Osteoblast (primary cell): Measurements from ENCODE around the gene DENND1C. TPM values are rescaled to one million over a fixed set of nuclear protein-coding genes. Genes with fewer than 3 reads are reported as not detected.

Experiments used
- DNase-seq: peaks from one replicate; pipeline ENCODE4 v3.0.0; 2011; ENCODE audit warnings: low spot score, mixed read lengths; ENCODE audit not compliant: insufficient read length; ENCODE audit errors: missing footprints
- H2AFZ ChIP-seq: 2 replicates; pipeline ENCODE4 v1.6.0; 2011; ENCODE audit warnings: mild to moderate bottlenecking, low read length
- H3K27ac ChIP-seq: 2 replicates; pipeline ENCODE4 v1.5.1; 2011; ENCODE audit warnings: mild to moderate bottlenecking, low read depth, low read length, moderate library complexity
- H3K27me3 ChIP-seq: 2 replicates; pipeline ENCODE4 v1.6.0; 2012; ENCODE audit warnings: mild to moderate bottlenecking, control low read depth, inconsistent platforms, low read length, moderate library complexity; ENCODE audit not compliant: insufficient read depth
- H3K36me3 ChIP-seq: 2 replicates; pipeline ENCODE4 v1.5.1; 2011; ENCODE audit warnings: mild to moderate bottlenecking, low read length, control low read depth, moderate library complexity; ENCODE audit not compliant: insufficient read depth
- H3K4me1 ChIP-seq: 2 replicates; pipeline ENCODE4 v1.5.1; 2011; ENCODE audit warnings: mild to moderate bottlenecking, low read length, control low read depth, moderate library complexity; ENCODE audit not compliant: insufficient read depth
- H3K4me2 ChIP-seq: 2 replicates; pipeline ENCODE4 v1.6.0; 2011; ENCODE audit warnings: mild to moderate bottlenecking, low read length; ENCODE audit not compliant: insufficient read depth
- H3K4me3 ChIP-seq: fragments of 200-600 bp; sonication (generic); 3 replicates; pipeline ENCODE4 v1.5.1; 2012; ENCODE audit warnings: mild to moderate bottlenecking, low read length, inconsistent platforms; ENCODE audit not compliant: insufficient read depth
- H3K79me2 ChIP-seq: 2 replicates; pipeline ENCODE4 v1.6.0; 2012; ENCODE audit warnings: mild to moderate bottlenecking, low read length, control low read depth, inconsistent platforms; ENCODE audit not compliant: insufficient read depth
- H3K9me3 ChIP-seq: 2 replicates; pipeline ENCODE4 v1.5.1; 2011; ENCODE audit warnings: low read depth, low read length, control low read depth
- H4K20me1 ChIP-seq: 2 replicates; pipeline ENCODE4 v1.6.0; 2012; ENCODE audit warnings: mild to moderate bottlenecking, low read length, control low read depth; ENCODE audit not compliant: insufficient read depth
- total RNA-seq: library from RNA; depleted of rRNA; stranded (reverse); fragments of >200 nt; gene quantifications from 2 replicates; pipeline ENCODE4 v1.2.3, GENCODE V29; 2012
- TF ChIP-seq, protein P1 (sequence below): IDR thresholded peaks from 2 replicates; pipeline ENCODE4 v1.5.1; 2011; ENCODE audit warnings: mild to moderate bottlenecking, low read depth, low read length, moderate library complexity; ENCODE audit errors: extremely low read depth

DENND1C gene
- total RNA-seq, 1 donor: not detected

DNA sequence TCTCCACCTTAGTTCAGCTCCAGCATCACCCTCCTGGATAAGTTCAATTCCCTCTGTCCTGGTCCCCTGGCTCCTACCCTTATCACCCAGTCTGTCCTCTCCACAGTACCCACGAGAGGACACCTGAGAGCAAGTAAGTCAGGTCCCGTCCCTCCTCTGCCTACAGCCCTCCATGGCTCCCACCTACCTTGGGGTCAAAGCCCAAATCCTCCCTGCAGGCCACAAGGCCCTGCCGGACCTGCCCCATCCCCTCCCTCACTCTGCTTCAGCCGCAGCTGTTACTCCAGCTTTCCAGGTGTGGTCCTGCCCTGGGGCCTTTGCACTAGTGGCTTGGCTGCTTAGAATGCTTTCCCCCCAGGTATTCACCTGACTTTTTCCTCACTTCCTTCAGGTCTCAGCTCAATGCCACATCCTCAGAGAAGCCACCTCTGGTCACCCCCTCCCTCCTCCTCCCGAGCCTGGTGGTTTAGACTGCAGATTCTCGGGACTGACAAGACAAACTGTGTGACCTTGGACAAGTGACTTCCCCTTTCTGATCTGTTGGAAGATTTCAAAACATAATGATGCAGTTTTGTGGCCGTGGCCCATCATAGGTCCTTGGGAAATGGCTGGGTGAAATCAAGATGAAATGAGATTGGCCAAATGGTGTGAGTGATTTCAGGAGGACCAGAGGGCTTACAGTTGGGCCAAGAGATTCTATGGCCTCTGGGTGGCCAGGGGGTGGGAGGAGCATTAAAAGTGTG lies 16.9 kb upstream of the DENND1C start:
- no peaks in the 10 kb centered on the region for H3K36me3 ChIP-seq
- H3K27ac ChIP-seq: no peak overlapping the region
- TF ChIP-seq, protein P1, sequence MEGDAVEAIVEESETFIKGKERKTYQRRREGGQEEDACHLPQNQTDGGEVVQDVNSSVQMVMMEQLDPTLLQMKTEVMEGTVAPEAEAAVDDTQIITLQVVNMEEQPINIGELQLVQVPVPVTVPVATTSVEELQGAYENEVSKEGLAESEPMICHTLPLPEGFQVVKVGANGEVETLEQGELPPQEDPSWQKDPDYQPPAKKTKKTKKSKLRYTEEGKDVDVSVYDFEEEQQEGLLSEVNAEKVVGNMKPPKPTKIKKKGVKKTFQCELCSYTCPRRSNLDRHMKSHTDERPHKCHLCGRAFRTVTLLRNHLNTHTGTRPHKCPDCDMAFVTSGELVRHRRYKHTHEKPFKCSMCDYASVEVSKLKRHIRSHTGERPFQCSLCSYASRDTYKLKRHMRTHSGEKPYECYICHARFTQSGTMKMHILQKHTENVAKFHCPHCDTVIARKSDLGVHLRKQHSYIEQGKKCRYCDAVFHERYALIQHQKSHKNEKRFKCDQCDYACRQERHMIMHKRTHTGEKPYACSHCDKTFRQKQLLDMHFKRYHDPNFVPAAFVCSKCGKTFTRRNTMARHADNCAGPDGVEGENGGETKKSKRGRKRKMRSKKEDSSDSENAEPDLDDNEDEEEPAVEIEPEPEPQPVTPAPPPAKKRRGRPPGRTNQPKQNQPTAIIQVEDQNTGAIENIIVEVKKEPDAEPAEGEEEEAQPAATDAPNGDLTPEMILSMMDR: no peak
- peaks cover 26% of the 10 kb centered on the region for H3K27me3 ChIP-seq
- H3K79me2 ChIP-seq: no peaks in the 10 kb centered on the region
- no peaks in the 10 kb centered on the region for H3K4me1 ChIP-seq
- H3K4me3 ChIP-seq: no peak overlapping the region
- DNase-seq: peak; percentile 67
- no peaks in the 10 kb centered on the region for H4K20me1 ChIP-seq
- no peak overlapping the region for H2AFZ ChIP-seq
- H3K9me3 ChIP-seq: no peaks in the 10 kb centered on the region
- no peak overlapping the region for H3K4me2 ChIP-seq

DNA sequence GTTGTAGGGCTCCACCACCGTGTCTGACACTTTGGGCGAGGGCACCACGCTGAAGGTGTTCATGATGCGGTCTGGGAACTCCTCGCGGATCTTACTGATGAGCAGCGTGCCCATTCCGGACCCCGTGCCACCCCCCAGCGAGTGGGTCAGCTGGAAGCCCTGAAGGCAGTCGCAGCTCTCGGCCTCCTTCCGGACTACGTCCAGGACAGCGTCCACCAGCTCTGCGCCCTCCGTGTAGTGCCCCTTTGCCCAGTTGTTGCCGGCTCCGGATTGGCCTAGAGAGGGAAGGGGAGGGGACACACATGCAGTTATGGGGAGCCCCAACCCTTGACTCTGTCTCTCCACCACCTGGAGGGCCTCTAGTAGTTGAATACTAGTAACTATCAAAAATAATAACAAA lies 14.4 kb upstream of the DENND1C start:
- H3K9me3 ChIP-seq: no peaks in the 10 kb centered on the region
- H3K27me3 ChIP-seq: peaks cover 3% of the 10 kb centered on the region
- H3K4me3 ChIP-seq: no peak overlapping the region
- TF ChIP-seq, protein P1: no peak
- H4K20me1 ChIP-seq: no peaks in the 10 kb centered on the region
- H3K27ac ChIP-seq: no peak overlapping the region
- no peaks in the 10 kb centered on the region for H3K79me2 ChIP-seq
- peak; percentile 49 for DNase-seq
- no peaks in the 10 kb centered on the region for H3K4me1 ChIP-seq
- H3K4me2 ChIP-seq: no peak overlapping the region
- H2AFZ ChIP-seq: no peak overlapping the region
- H3K36me3 ChIP-seq: no peaks in the 10 kb centered on the region

- H3K4me1 ChIP-seq: no peaks in the 10 kb centered on the region
- H2AFZ ChIP-seq: no peak overlapping the region
- TF ChIP-seq, protein P1: no peak
- H3K27me3 ChIP-seq: no peaks in the 10 kb centered on the region
- H3K79me2 ChIP-seq: no peaks in the 10 kb centered on the region
- H3K4me2 ChIP-seq: no peak overlapping the region
- H3K4me3 ChIP-seq: no peak overlapping the region
- no peaks in the 10 kb centered on the region for H3K36me3 ChIP-seq
- H3K27ac ChIP-seq: no peak overlapping the region
- no peaks in the 10 kb centered on the region for H4K20me1 ChIP-seq
- DNase-seq: peak; percentile 32
- H3K9me3 ChIP-seq: no peaks in the 10 kb centered on the region
Measured at GRCh38 chr19:6494438-6495036, 12.9 kb upstream of the DENND1C start.

- Histone ChIP-seq H3K79me2 (no peaks in the 10 kb centered on the region), H3K4me2 (no peak overlapping the region), H3K4me1 (no peaks in the 10 kb centered on the region), H3K9me3 (no peaks in the 10 kb centered on the region), H3K27ac (no peak overlapping the region), H4K20me1 (no peaks in the 10 kb centered on the region), H2AFZ (no peak overlapping the region), H3K27me3 (no peaks in the 10 kb centered on the region), H3K36me3 (no peaks in the 10 kb centered on the region), H3K4me3 (no peak overlapping the region)
- TF ChIP-seq, protein P1: no peak
- peak; percentile 37 for DNase-seq
Measured at GRCh38 chr19:6491802-6492592, 10.4 kb upstream of the DENND1C start.
